Nucleus accumbens (tissue), 56 donors: ENCODE data around the gene ANKRD65.
A peak's percentile ranks its signal among the peaks of the same experiment; 100 is the strongest.
"Not testable (repeated sequence)": the region's sequence is repeated elsewhere in the genome, so short reads cannot be mapped to it uniquely, and the experiment has no call there.

Experiments
- DNase-seq, 56 donors: peaks; one replicate each; lab custom pipeline; 2025; lab: John Stamatoyannopoulos, UW

Gene ANKRD65

GRCh38 chr1:1399872-1400575 lies 21.1 kb downstream of the ANKRD65 start:
- DNase-seq: no peak

GRCh38 chr1:1399187-1399871 lies 21.7 kb downstream of the ANKRD65 start, which contains the start of gene CCNL2:
Gene CCNL2, minus strand, starts transcription at chr1:1399335. Its CDS starts 29 bp downstream, at chr1:1399306.
- peak; percentile 73 to 98 (median 96) for DNase-seq

GRCh38 chr1:1398677-1399186 lies 22.3 kb downstream of the ANKRD65 start:
- no peak for DNase-seq

- no peak for DNase-seq
Measured at GRCh38 chr1:1397839-1398523, 23.1 kb downstream of the ANKRD65 start.

- no peak for DNase-seq
Measured at GRCh38 chr1:1395166-1395565, 25.9 kb downstream of the ANKRD65 start.

GRCh38 chr1:1394116-1394515 lies 27.0 kb downstream of the ANKRD65 start:
- DNase-seq: no peak

- DNase-seq: no peak
Measured at GRCh38 chr1:1393428-1393827, 27.6 kb downstream of the ANKRD65 start.

GRCh38 chr1:1393014-1393413 lies 28.1 kb downstream of the ANKRD65 start:
- no peak for DNase-seq

GRCh38 chr1:1391225-1391624 lies 29.9 kb downstream of the ANKRD65 start:
- no peak for DNase-seq

- no peak for DNase-seq
Measured at GRCh38 chr1:1390675-1391074, 30.4 kb downstream of the ANKRD65 start.

GRCh38 chr1:1388078-1388472 lies 33.0 kb downstream of the ANKRD65 start:
- DNase-seq: no peak

- no peak for DNase-seq
Measured at GRCh38 chr1:1387098-1388077, 33.7 kb downstream of the ANKRD65 start.

- DNase-seq: no peak
Measured at GRCh38 chr1:1385931-1386330, 35.1 kb downstream of the ANKRD65 start.

GRCh38 chr1:1385339-1385738 lies 35.7 kb downstream of the ANKRD65 start:
- DNase-seq: not testable (repeated sequence)

GRCh38 chr1:1381294-1381693 lies 39.8 kb downstream of the ANKRD65 start:
- DNase-seq: no peak

GRCh38 chr1:1380860-1381259 lies 40.2 kb downstream of the ANKRD65 start:
- DNase-seq: no peak

GRCh38 chr1:1377540-1378205 lies 43.4 kb downstream of the ANKRD65 start:
- no peak for DNase-seq

GRCh38 chr1:1376551-1377226 lies 44.4 kb downstream of the ANKRD65 start:
- no peak for DNase-seq
